Karpas-422 (cell line): ENCODE measurements around the gene PCDH9. TPM values are rescaled to one million over a fixed set of nuclear protein-coding genes. Genes with fewer than 3 reads are reported as not detected.
A peak's percentile ranks its signal among the peaks of the same experiment; 100 is the strongest.

ENCODE experiments used
- DNase-seq: peaks from one replicate; pipeline ENCODE4 v3.0.0-alpha.2; 2015
- H2AFZ ChIP-seq: fragments of 200-600 bp; sonication (generic); 2 replicates; pipeline ENCODE4 v1.6.1; 2014; ENCODE audit warnings: antibody characterized with exemption, low read length, mixed read lengths
- H3K27ac ChIP-seq: fragments of 200-600 bp; sonication (generic); 2 replicates; pipeline ENCODE4 v1.5.1; 2014; ENCODE audit warnings: mild to moderate bottlenecking, low read length, moderate library complexity
- H3K27me3 ChIP-seq: fragments of 200-600 bp; sonication (generic); 2 replicates; pipeline ENCODE4 v1.6.1; 2014; ENCODE audit warnings: low read length, mixed read lengths
- H3K36me3 ChIP-seq: fragments of 200-600 bp; sonication (generic); 2 replicates; pipeline ENCODE4 v1.6.1; 2014; ENCODE audit warnings: low read length, mixed read lengths; ENCODE audit not compliant: insufficient read depth
- H3K4me1 ChIP-seq: fragments of 200-600 bp; sonication (generic); 2 replicates; pipeline ENCODE4 v1.6.1; 2014; ENCODE audit warnings: mild to moderate bottlenecking, low read length, mixed read lengths
- H3K4me2 ChIP-seq: fragments of 200-600 bp; sonication (generic); 2 replicates; pipeline ENCODE4 v1.6.1; 2014; ENCODE audit warnings: low read length, low read depth, mild to moderate bottlenecking; ENCODE audit not compliant: poor library complexity, severe bottlenecking
- H3K4me3 ChIP-seq: fragments of 200-600 bp; sonication (generic); 2 replicates; pipeline ENCODE4 v1.5.1; 2014; ENCODE audit warnings: mild to moderate bottlenecking, antibody characterized with exemption, low read length, mixed read lengths
- H3K79me2 ChIP-seq: fragments of 200-600 bp; sonication (generic); 2 replicates; pipeline ENCODE4 v1.6.1; 2014; ENCODE audit warnings: mild to moderate bottlenecking, low read length, mixed read lengths
- H3K9ac ChIP-seq: fragments of 200-600 bp; sonication (generic); 2 replicates; pipeline ENCODE4 v1.6.0; 2014; ENCODE audit warnings: low read length
- H3K9me2 ChIP-seq: fragments of 200-600 bp; sonication (generic), shearing (Covaris generic); replicated peaks from 2 replicates; pipeline ENCODE4 v1.6.0; 2014; ENCODE audit warnings: mild to moderate bottlenecking, low read length, moderate library complexity; ENCODE audit not compliant: insufficient read depth
- H3K9me3 ChIP-seq: fragments of 300-700, 200-600 bp; sonication (generic); 2 replicates; pipeline ENCODE4 v1.6.1; 2014; ENCODE audit warnings: low read length, mixed read lengths
- H4K20me1 ChIP-seq: fragments of 200-600 bp; sonication (generic); 2 replicates; pipeline ENCODE4 v1.6.1; 2014; ENCODE audit warnings: mild to moderate bottlenecking, antibody characterized with exemption, low read length, low read depth; ENCODE audit not compliant: insufficient read depth
- total RNA-seq: library from RNA; depleted of rRNA; stranded (reverse); fragments of >200 nt; shearing (Covaris generic); gene quantifications from 2 replicates; pipeline ENCODE4 v1.2.3, GENCODE V29; 2014; ENCODE audit warnings: low replicate concordance

Gene PCDH9
- total RNA-seq, 1 experiment from 2014 or later, result 5.8 TPM

DNA sequence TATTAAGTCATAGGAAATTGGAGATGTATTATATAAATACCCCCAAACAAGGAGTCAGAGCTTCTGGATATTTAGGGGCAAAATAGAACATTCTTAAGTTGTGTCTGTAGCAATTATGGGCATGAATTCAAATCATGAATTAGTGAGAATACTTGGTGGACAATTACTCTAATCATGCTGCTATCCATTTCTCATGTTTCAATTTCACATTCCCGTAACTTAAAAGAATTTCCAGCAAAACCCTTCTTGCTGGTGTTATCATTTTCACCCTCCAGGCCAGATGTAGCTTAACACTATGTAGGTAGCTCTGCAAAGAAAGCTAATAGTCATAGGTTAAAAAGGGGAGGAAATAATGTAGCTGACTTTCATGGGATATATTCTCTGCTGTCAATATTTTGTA, 136.1 kb downstream of the PCDH9 start:
- no peaks in the 10 kb centered on the region for H3K79me2 ChIP-seq
- no peaks in the 10 kb centered on the region for H3K27me3 ChIP-seq
- no peak overlapping the region for H3K9ac ChIP-seq
- 0 out of 2 replicates have a peak, but pooled peaks cover 2% of the 10 kb centered on the region for H3K9me2 ChIP-seq
- H3K4me2 ChIP-seq, result no peak overlapping the region
- H3K36me3 ChIP-seq, result no peaks in the 10 kb centered on the region
- DNase-seq, result no peak
- peak overlapping the region; percentile 85; the same call in 1 of the 2 replicates for H2AFZ ChIP-seq
- H3K4me1 ChIP-seq, result no peaks in the 10 kb centered on the region
- H3K9me3 ChIP-seq, result no peaks in the 10 kb centered on the region; the same call in 1 of the 2 replicates
- H3K27ac ChIP-seq, result no peak overlapping the region
- no peak overlapping the region for H3K4me3 ChIP-seq
- no peaks in the 10 kb centered on the region for H4K20me1 ChIP-seq

DNA sequence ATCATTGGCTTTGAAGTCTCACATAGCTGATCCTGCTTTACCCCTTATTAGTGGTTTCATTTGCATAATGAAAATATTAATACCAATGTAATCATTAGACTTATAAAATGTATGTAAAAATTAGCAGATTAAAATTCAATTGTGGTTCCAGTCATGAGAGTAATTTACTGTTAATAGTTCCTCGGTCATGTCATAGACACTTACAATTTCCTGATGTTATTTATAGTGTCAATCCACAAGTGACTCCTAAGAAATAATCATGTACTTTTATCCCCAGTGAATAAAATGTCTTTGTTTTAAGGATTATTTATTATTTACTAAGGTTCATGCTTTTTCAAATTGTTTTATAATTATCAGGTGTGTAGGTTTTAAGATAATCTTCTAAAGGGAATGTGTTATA, 138.5 kb downstream of the PCDH9 start:
- Histone ChIP-seq H3K27me3 (no peaks in the 10 kb centered on the region), H4K20me1 (no peaks in the 10 kb centered on the region), H3K79me2 (no peaks in the 10 kb centered on the region), H3K4me1 (no peaks in the 10 kb centered on the region), H3K36me3 (no peaks in the 10 kb centered on the region), H3K9me3 (no peaks in the 10 kb centered on the region; the same call in 1 of the 2 replicates), H3K27ac (no peak overlapping the region), H3K9me2 (0 out of 2 replicates have a peak, but pooled peaks cover 2% of the 10 kb centered on the region), H3K4me3 (no peak overlapping the region), H3K9ac (no peak overlapping the region), H3K4me2 (no peak overlapping the region), H2AFZ (no peak overlapping the region)
- DNase-seq, result no peak

DNA sequence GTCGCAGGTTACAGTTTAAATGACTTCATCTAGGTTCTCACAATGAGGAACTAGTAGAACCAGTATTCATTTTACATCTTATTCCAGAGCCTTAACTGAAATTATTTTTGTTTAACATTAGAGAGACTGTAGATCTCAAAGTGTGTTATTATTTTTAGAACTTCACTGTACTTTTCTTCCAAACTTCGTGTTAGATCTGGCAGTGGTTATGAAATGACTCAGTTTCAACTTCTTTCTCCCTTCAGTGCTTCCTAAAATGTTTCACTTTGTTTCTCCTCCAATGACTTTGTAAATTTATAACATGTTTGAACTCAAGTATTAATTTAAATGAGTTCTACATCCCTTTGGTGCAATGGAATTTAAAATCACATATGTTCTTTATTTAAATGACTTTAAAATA, 139.3 kb downstream of the PCDH9 start:
- H3K79me2 ChIP-seq, result no peaks in the 10 kb centered on the region
- H2AFZ ChIP-seq, result no peak overlapping the region
- no peaks in the 10 kb centered on the region for H3K36me3 ChIP-seq
- no peak overlapping the region for H3K9ac ChIP-seq
- no peak overlapping the region for H3K27ac ChIP-seq
- H3K9me3 ChIP-seq, result no peaks in the 10 kb centered on the region; the same call in 1 of the 2 replicates
- H3K27me3 ChIP-seq, result no peaks in the 10 kb centered on the region
- no peaks in the 10 kb centered on the region for H4K20me1 ChIP-seq
- DNase-seq, result no peak
- 0 out of 2 replicates have a peak, but pooled peaks cover 2% of the 10 kb centered on the region for H3K9me2 ChIP-seq
- no peak overlapping the region for H3K4me3 ChIP-seq
- H3K4me2 ChIP-seq, result no peak overlapping the region
- H3K4me1 ChIP-seq, result no peaks in the 10 kb centered on the region

DNA sequence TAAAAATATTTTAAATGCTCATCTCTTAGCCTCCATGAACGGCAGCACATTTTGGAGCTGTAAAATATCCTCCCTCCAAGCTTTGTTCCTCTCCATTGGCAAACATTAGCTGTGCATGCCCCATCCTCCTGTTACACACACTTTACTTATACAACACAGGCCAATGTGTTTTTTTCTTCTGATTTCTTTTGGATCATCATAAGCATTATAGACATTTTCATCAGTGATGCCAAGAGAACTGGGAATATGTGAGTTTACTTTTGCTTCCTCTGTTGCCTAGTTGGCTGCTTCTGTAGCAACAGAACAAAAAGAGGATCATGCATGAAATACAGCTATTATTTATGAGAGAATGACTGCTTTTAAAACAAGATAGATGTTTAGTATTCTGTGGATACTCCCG, 142.6 kb downstream of the PCDH9 start:
- Histone ChIP-seq H3K36me3 (no peaks in the 10 kb centered on the region), H2AFZ (peak overlapping the region; percentile 40; the same call in 1 of the 2 replicates), H3K27ac (no peak overlapping the region), H3K9me2 (no peaks in the 10 kb centered on the region), H3K9ac (no peak overlapping the region), H3K27me3 (no peaks in the 10 kb centered on the region), H3K79me2 (no peaks in the 10 kb centered on the region), H3K4me3 (no peak overlapping the region), H3K9me3 (no peaks in the 10 kb centered on the region), H3K4me1 (no peaks in the 10 kb centered on the region), H4K20me1 (no peaks in the 10 kb centered on the region), H3K4me2 (no peak overlapping the region)
- no peak for DNase-seq

DNA sequence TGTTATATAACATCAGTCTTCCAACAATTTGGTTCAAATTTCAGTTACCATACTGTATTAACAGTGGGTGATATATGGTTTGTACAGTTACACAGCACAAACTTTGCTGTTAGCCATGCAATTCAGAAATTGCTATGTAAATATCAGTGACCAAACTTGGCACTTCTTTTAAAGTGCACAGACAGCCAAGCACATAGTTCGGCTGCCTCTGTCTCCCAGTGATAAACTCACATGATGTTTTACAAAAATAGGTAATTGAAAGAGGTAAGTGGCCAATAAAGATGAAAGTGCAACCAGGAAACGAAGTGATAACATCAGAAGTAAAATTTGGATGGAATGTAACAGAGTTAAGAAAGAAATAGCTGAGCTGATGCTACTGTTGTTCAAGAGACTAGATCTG, 143.9 kb downstream of the PCDH9 start:
- Histone ChIP-seq H3K27ac (no peak overlapping the region), H3K36me3 (no peaks in the 10 kb centered on the region), H3K4me2 (no peak overlapping the region), H3K4me1 (no peaks in the 10 kb centered on the region), H4K20me1 (no peaks in the 10 kb centered on the region), H3K27me3 (no peaks in the 10 kb centered on the region), H3K4me3 (no peak overlapping the region), H3K9me2 (no peaks in the 10 kb centered on the region), H3K79me2 (no peaks in the 10 kb centered on the region), H3K9me3 (peaks cover 4% of the 10 kb centered on the region; the same call in 1 of the 2 replicates), H3K9ac (no peak overlapping the region), H2AFZ (peak overlapping the region; percentile 47)
- DNase-seq, result no peak

DNA sequence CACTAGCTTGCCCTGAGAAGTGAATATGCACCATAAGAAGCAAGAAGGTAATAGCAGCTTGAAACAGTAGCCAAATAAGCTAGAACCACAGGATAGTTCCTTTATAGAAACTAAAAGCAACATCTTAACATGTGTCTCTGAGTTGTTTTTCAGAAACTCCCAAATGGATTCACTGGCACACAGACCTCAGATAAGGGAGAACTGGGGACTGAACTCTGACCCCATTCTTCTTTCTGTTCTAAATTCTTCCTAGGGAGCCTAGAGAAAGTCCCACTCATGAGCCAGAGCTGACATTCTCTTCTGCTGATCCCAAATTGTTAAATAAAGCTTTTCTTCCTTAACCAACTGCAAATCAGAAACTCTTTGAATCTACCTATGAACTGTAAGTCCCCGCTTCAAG, 146.1 kb downstream of the PCDH9 start:
- Histone ChIP-seq H3K27me3 (no peaks in the 10 kb centered on the region), H3K4me1 (no peaks in the 10 kb centered on the region), H3K9ac (no peak overlapping the region), H3K4me2 (no peak overlapping the region), H3K79me2 (no peaks in the 10 kb centered on the region), H3K9me3 (peaks cover 4% of the 10 kb centered on the region; the same call in 1 of the 2 replicates), H3K4me3 (no peak overlapping the region), H3K27ac (no peak overlapping the region), H4K20me1 (no peaks in the 10 kb centered on the region), H3K9me2 (no peaks in the 10 kb centered on the region), H2AFZ (no peak overlapping the region), H3K36me3 (no peaks in the 10 kb centered on the region)
- no peak for DNase-seq

DNA sequence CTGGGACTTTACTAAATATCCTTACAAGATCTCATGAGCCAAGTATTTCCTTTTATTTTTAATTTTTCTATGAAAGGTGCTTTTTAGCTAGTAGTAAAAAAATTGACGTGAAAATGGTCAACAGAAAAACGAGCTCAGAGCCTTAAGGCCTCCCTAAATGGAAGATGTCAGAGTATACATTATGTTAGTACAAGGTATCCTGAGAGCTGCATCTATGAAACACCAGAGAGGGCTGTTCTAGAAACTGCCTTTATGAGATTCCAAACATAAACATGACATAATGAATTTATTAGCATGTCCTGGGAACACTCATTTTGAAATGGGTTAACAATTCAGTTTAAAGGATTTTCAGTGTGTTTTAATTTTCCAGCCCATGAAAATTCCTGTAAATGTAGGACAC, 146.6 kb downstream of the PCDH9 start:
- H3K4me3 ChIP-seq, result no peak overlapping the region
- H3K79me2 ChIP-seq, result no peaks in the 10 kb centered on the region
- no peak overlapping the region for H3K4me2 ChIP-seq
- no peak overlapping the region for H2AFZ ChIP-seq
- no peak overlapping the region for H3K27ac ChIP-seq
- H3K36me3 ChIP-seq, result no peaks in the 10 kb centered on the region
- H3K27me3 ChIP-seq, result no peaks in the 10 kb centered on the region
- no peaks in the 10 kb centered on the region for H3K4me1 ChIP-seq
- DNase-seq, result no peak
- peaks cover 4% of the 10 kb centered on the region; the same call in 1 of the 2 replicates for H3K9me3 ChIP-seq
- no peaks in the 10 kb centered on the region for H3K9me2 ChIP-seq
- H3K9ac ChIP-seq, result no peak overlapping the region
- H4K20me1 ChIP-seq, result no peaks in the 10 kb centered on the region

DNA sequence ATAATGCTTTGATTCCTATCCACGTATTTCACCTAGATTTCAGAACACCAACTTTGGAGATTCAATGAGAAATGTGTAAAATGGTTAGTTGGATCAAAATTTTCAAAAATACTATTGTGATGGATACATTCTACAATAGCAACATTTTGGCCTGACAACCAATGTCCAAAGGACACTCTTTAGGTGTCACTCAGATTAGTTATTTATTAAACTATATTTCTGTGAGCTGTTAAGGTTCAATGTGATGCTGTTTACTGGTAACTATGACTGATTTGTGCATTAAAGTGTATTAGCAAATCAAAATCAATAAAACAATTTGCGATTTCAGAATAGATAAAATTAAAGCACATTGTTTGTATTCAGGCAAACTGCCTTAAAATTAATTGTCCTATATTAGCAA, 149.8 kb downstream of the PCDH9 start:
- Histone ChIP-seq H3K4me3 (no peak overlapping the region), H3K36me3 (no peaks in the 10 kb centered on the region), H3K9ac (no peak overlapping the region), H2AFZ (no peak overlapping the region), H3K9me3 (peaks cover 4% of the 10 kb centered on the region; the same call in 1 of the 2 replicates), H3K4me1 (no peaks in the 10 kb centered on the region), H3K27me3 (no peaks in the 10 kb centered on the region), H3K9me2 (no peaks in the 10 kb centered on the region), H3K4me2 (no peak overlapping the region), H3K79me2 (no peaks in the 10 kb centered on the region), H3K27ac (no peak overlapping the region), H4K20me1 (no peaks in the 10 kb centered on the region)
- no peak for DNase-seq

DNA sequence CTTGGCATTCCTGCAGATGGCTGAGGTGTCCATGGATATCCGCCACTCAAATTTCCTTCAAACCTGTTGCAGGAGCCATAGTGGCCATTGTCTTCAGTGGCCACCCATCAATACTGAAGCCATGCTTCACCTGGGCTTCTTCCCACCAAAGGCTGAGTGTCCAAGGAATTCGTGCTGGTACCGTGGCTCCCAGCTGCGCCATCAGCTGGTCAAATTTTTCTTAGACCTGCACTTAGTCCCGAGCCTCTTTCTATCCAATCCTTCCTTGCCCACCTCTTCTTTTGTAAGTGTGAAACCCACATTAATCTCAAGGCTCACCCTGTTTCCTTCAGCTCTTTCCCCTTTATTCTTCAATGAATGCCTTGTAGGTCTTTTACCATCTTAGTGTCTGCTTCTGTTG, 152.1 kb downstream of the PCDH9 start:
- Histone ChIP-seq H3K36me3 (no peaks in the 10 kb centered on the region), H3K9me2 (no peaks in the 10 kb centered on the region), H3K4me1 (no peaks in the 10 kb centered on the region), H3K9me3 (peaks cover 4% of the 10 kb centered on the region; the same call in 1 of the 2 replicates), H3K79me2 (no peaks in the 10 kb centered on the region), H3K4me3 (no peak overlapping the region), H3K9ac (no peak overlapping the region), H3K27ac (no peak overlapping the region), H2AFZ (no peak overlapping the region), H3K27me3 (no peaks in the 10 kb centered on the region), H4K20me1 (no peaks in the 10 kb centered on the region), H3K4me2 (no peak overlapping the region)
- no peak for DNase-seq
